ENCODE data around the gene TMEM200A.

Gene TMEM200A

GRCh38 chr6:130369831-130370230 is 4.0 kb downstream of the TMEM200A start:
- H3K4me1 Mint-ChIP-seq = peaks cover 6% of the 10 kb centered on the region
- no peak for TF ChIP-seq CTCF (IDR thresholded peaks at IDR 0.05)
- no peak overlapping the region for H3K4me3 Mint-ChIP-seq
- H3K9me3 Mint-ChIP-seq = no peaks in the 10 kb centered on the region
- H3K27me3 Mint-ChIP-seq (ENCODE audit: low read depth, poor library complexity) = peaks cover 54% of the 10 kb centered on the region
- no peaks in the 10 kb centered on the region for H3K36me3 Mint-ChIP-seq (ENCODE audit: low read depth)
- no peak for DNase-seq
- H3K27ac Mint-ChIP-seq = no peak overlapping the region

GRCh38 chr6:130371921-130372420 is 6.2 kb downstream of the TMEM200A start:
- no peak for TF ChIP-seq CTCF (IDR thresholded peaks at IDR 0.05)
- Mint-ChIP-seq H3K27ac (no peak overlapping the region), H3K36me3 (ENCODE audit: low read depth) (no peaks in the 10 kb centered on the region)

GRCh38 chr6:130372786-130373185 is 7.0 kb downstream of the TMEM200A start:
- Mint-ChIP-seq H3K27ac (no peak overlapping the region), H3K27me3 (ENCODE audit: low read depth, poor library complexity) (peaks cover 29% of the 10 kb centered on the region), H3K9me3 (no peaks in the 10 kb centered on the region), H3K36me3 (ENCODE audit: low read depth) (no peaks in the 10 kb centered on the region), H3K4me3 (no peak overlapping the region), H3K4me1 (no peaks in the 10 kb centered on the region)
- DNase-seq = no peak
- no peak for TF ChIP-seq CTCF (IDR thresholded peaks at IDR 0.05)

More at GRCh38 chr6:130371921-130372420, 6.2 kb downstream of the TMEM200A start:
- Mint-ChIP-seq H3K4me1 (peaks cover under 1% of the 10 kb centered on the region), H3K9me3 (no peaks in the 10 kb centered on the region), H3K27me3 (ENCODE audit: low read depth, poor library complexity) (peaks cover 37% of the 10 kb centered on the region), H3K4me3 (no peak overlapping the region)
- DNase-seq = no peak

- DNase-seq = no peak
- no peak overlapping the region for H3K4me3 Mint-ChIP-seq
- no peak overlapping the region for H3K27ac Mint-ChIP-seq
- no peaks in the 10 kb centered on the region for H3K4me1 Mint-ChIP-seq
- H3K27me3 Mint-ChIP-seq (ENCODE audit: low read depth, poor library complexity) = peaks cover 17% of the 10 kb centered on the region
- H3K36me3 Mint-ChIP-seq (ENCODE audit: low read depth) = no peaks in the 10 kb centered on the region
- H3K9me3 Mint-ChIP-seq = no peaks in the 10 kb centered on the region
- TF ChIP-seq CTCF (IDR thresholded peaks at IDR 0.05) = no peak
These were observed 8.2 kb downstream of the TMEM200A start for GRCh38 chr6:130373992-130374391.

GRCh38 chr6:130376936-130377335 is 11.1 kb downstream of the TMEM200A start:
- Mint-ChIP-seq H3K4me1 (no peaks in the 10 kb centered on the region), H3K9me3 (no peaks in the 10 kb centered on the region), H3K4me3 (no peak overlapping the region), H3K27me3 (ENCODE audit: low read depth, poor library complexity) (peaks cover 6% of the 10 kb centered on the region), H3K27ac (no peak overlapping the region), H3K36me3 (ENCODE audit: low read depth) (no peaks in the 10 kb centered on the region)
- no peak for TF ChIP-seq CTCF (IDR thresholded peaks at IDR 0.05)
- DNase-seq = no peak

- Mint-ChIP-seq H3K36me3 (ENCODE audit: low read depth) (no peaks in the 10 kb centered on the region), H3K27me3 (ENCODE audit: low read depth, poor library complexity) (peaks cover 7% of the 10 kb centered on the region), H3K27ac (no peak overlapping the region), H3K4me1 (no peaks in the 10 kb centered on the region), H3K9me3 (no peaks in the 10 kb centered on the region), H3K4me3 (no peak overlapping the region)
- no peak for DNase-seq
- no peak for TF ChIP-seq CTCF (IDR thresholded peaks at IDR 0.05)
These were observed 11.6 kb downstream of the TMEM200A start for GRCh38 chr6:130377371-130377770.

Measured in nephron progenitor cell (in vitro differentiated cells).